RWPE2 (cell line): ENCODE data around the gene TSPAN5.

Experiments used
- ATAC-seq: fragments of 200-7000 bp; cut with Tn5 transposase; 3 replicates; pipeline ENCODE4 v1.9.1; 2021; ENCODE audit warnings: low read depth
- DNase-seq: peaks from one replicate; pipeline ENCODE4 v3.0.0-alpha.2; 2020; ENCODE audit warnings: low spot score
- H3K27ac ChIP-seq: fragments of 450-650 bp; 2 replicates; pipeline ENCODE4 v1.5.1; 2017; ENCODE audit warnings: mild to moderate bottlenecking; ENCODE audit not compliant: poor library complexity, severe bottlenecking
- H3K27me3 ChIP-seq: fragments of 250-450 bp; sonication (Bioruptor Pico); 2 replicates; pipeline ENCODE4 v1.5.1; 2021; ENCODE audit warnings: mild to moderate bottlenecking, moderate library complexity; ENCODE audit not compliant: insufficient read depth, poor library complexity, severe bottlenecking
- H3K36me3 ChIP-seq: fragments of 250-450 bp; sonication (Bioruptor Pico); 2 replicates; pipeline ENCODE4 v1.5.1; 2020; ENCODE audit warnings: low read depth, mild to moderate bottlenecking, moderate library complexity
- H3K4me1 ChIP-seq: fragments of 250-450 bp; sonication (Bioruptor Pico); 2 replicates; pipeline ENCODE4 v1.5.1; 2021; ENCODE audit warnings: mild to moderate bottlenecking, moderate library complexity; ENCODE audit not compliant: insufficient read depth, poor library complexity, severe bottlenecking
- H3K4me3 ChIP-seq: fragments of 250-450 bp; sonication (Bioruptor Pico); 2 replicates; pipeline ENCODE4 v1.5.1; 2021; ENCODE audit warnings: mild to moderate bottlenecking, moderate library complexity; ENCODE audit not compliant: severe bottlenecking
- H3K9me3 ChIP-seq: fragments of 250-450 bp; sonication (Bioruptor Pico); 2 replicates; pipeline ENCODE4 v1.5.1; 2021; ENCODE audit warnings: mild to moderate bottlenecking, moderate library complexity; ENCODE audit not compliant: severe bottlenecking
- TF ChIP-seq, protein P1 (sequence below): fragments of 450-650 bp; IDR thresholded peaks from one replicate; pipeline ENCODE4 v1.5.1; 2017; ENCODE audit warnings: mild to moderate bottlenecking, moderate library complexity; ENCODE audit not compliant: poor library complexity, severe bottlenecking

The TSPAN5 gene

DNA sequence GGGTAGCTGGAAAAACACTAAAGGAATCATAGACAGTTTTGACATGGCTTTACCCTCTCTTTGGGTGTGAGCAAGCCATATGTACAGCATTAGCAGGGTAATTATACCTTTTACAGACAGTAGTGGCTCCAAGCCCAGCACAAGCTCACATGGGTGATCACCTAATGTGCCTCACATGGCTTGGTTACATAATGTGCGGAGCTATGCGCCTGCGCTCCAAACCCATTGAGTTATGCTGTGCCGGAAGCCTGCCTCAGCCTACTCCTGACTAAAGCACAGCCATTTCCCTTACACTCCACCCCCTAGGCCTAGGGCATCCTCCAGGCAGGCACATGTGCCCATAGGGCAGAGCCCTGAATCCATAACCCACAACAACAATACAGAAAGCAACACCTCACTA, 6.5 kb upstream of the TSPAN5 start:
- Histone ChIP-seq H3K36me3 (no peaks in the 10 kb centered on the region), H3K27me3 (no peaks in the 10 kb centered on the region), H3K4me1 (peaks cover 21% of the 10 kb centered on the region), H3K9me3 (no peaks in the 10 kb centered on the region), H3K27ac (no peak overlapping the region), H3K4me3 (no peak overlapping the region)
- ATAC-seq, result no peak
- DNase-seq, result no peak
- TF ChIP-seq, protein P1, sequence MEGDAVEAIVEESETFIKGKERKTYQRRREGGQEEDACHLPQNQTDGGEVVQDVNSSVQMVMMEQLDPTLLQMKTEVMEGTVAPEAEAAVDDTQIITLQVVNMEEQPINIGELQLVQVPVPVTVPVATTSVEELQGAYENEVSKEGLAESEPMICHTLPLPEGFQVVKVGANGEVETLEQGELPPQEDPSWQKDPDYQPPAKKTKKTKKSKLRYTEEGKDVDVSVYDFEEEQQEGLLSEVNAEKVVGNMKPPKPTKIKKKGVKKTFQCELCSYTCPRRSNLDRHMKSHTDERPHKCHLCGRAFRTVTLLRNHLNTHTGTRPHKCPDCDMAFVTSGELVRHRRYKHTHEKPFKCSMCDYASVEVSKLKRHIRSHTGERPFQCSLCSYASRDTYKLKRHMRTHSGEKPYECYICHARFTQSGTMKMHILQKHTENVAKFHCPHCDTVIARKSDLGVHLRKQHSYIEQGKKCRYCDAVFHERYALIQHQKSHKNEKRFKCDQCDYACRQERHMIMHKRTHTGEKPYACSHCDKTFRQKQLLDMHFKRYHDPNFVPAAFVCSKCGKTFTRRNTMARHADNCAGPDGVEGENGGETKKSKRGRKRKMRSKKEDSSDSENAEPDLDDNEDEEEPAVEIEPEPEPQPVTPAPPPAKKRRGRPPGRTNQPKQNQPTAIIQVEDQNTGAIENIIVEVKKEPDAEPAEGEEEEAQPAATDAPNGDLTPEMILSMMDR, result no peak

DNA sequence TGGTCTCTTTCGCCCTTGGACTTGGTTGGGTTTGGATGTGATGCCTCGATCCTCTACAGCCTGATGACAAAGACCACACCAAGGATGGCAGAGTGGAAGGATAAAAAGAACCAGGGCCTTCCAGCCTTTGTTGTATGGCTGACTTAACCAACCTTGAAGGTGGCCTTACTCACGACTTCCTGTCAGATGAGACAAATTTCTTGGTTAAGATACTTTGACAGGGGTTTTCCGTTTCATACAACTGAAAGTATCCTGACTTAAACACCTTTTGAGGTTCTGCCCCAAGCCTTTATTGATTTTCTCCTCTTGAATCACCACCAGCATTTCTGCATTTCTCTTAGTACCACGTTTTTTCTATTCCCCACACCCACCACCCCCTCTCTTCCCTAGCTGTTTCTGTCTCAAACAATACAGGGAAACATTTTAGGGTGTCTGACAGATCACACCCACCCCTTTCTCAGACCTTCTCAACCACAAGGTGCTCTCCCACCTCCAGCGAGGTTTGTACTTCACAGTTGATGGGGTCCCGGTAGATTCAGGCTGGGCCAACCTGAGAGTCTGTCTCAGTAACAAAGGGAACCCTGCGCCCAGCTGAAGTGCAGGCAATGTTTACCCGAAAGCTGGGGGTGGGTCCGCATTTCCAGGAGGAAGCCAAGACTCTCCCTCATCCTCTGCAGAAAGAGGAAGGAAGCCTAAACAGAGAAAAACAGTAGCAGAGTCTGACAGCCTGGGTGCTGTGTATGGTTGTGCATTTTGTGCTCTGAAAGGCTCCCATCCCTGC, 5.0 kb upstream of the TSPAN5 start:
- Histone ChIP-seq H3K4me1 (peaks cover 27% of the 10 kb centered on the region), H3K4me3 (no peak overlapping the region), H3K36me3 (no peaks in the 10 kb centered on the region), H3K9me3 (no peaks in the 10 kb centered on the region), H3K27me3 (no peaks in the 10 kb centered on the region), H3K27ac (no peak overlapping the region)
- DNase-seq (no peak), ATAC-seq (no peak)
- TF ChIP-seq, protein P1, result no peak

DNA sequence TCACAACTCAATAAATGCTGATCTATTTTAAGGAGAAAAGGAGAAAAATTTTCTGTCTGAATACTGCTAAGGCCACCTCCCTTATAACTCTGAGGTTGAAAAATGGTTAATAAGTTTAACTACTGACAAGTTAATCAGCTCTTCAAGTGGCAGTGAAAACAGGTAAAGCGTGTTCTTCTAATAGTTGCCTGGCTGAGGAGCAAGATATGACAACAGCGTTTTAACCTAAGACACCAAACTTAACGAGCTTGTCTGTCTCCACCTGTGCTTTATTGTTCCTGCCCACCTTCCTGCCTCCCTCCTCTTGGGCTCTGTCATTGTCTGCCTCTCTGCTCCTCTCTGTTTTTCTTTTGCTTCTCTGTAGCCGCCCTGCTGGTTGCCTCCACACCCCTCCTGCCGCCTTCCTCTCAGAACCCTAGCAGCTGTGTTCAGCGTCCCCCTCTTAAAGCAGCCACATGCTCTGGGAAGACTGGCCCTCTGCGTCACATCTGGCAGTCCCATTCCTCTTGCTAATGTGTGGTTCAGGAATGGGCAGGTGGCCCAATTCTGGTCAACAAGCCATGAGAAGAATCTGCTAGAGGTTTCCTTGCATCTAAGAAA, 4.3 kb upstream of the TSPAN5 start:
- Histone ChIP-seq H3K4me1 (peaks cover 27% of the 10 kb centered on the region), H3K27me3 (no peaks in the 10 kb centered on the region), H3K36me3 (no peaks in the 10 kb centered on the region), H3K27ac (no peak overlapping the region), H3K4me3 (no peak overlapping the region), H3K9me3 (no peaks in the 10 kb centered on the region)
- TF ChIP-seq, protein P1, result no peak
- ATAC-seq, result no peak
- no peak for DNase-seq

DNA sequence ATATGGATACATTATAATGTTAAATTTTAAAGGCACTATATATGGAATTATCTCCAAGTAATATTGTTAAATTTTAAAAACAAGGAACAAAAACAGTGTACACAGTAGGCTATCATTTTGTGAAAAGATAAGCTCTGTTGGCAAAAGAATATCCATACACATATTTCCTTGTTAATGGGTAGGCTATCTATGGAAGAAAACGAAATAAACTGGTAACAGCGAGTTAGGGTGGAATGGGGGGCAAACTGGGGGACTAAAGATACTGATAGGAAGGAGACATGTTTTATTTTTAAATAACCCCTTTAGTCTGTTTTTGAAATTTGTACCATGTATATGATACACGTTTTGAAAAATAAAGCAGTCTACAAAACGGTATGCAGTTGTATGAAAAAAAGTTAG, 3.6 kb upstream of the TSPAN5 start:
- DNase-seq (no peak), ATAC-seq (no peak)
- no peak overlapping the region for H3K4me3 ChIP-seq
- peaks cover 27% of the 10 kb centered on the region for H3K4me1 ChIP-seq
- no peaks in the 10 kb centered on the region for H3K9me3 ChIP-seq
- H3K27me3 ChIP-seq, result no peaks in the 10 kb centered on the region
- TF ChIP-seq, protein P1, result no peak
- H3K27ac ChIP-seq, result no peak overlapping the region
- H3K36me3 ChIP-seq, result no peaks in the 10 kb centered on the region
